ENCODE results near the gene SIRPB2.

The SIRPB2 gene

GRCh38 chr20:1471242-1471641 lies 20.0 kb downstream of the SIRPB2 start:
- H3K27me3 ChIP-seq (ENCODE audit: insufficient read depth, poor library complexity, severe bottlenecking) = no peaks in the 10 kb centered on the region
- no peak for DNase-seq (ENCODE audit: low read depth in 1 of 2, low spot score in 1 of 2)
- H3K4me3 ChIP-seq (replicated peaks; ENCODE audit: insufficient read depth, low read length) = no peak overlapping the region
- TF ChIP-seq REST (IDR thresholded peaks at IDR 0.05; ENCODE audit: insufficient replicate concordance, low read depth) (no peak), CTCF (IDR thresholded peaks at IDR 0.05; ENCODE audit: insufficient read depth, low read length) (no peak), GABPA (IDR thresholded peaks at IDR 0.05; ENCODE audit: low read depth) (no peak), POLR2AphosphoS5 (IDR thresholded peaks at IDR 0.05; ENCODE audit: low read depth) (no peak), SPI1 (IDR thresholded peaks at IDR 0.05; ENCODE audit: borderline replicate concordance, low read depth) (no peak)
- no peak overlapping the region for H3K27ac ChIP-seq (replicated peaks)

GRCh38 chr20:1469925-1470571 lies 21.2 kb downstream of the SIRPB2 start:
- Histone ChIP-seq H3K4me3 (replicated peaks; ENCODE audit: insufficient read depth, low read length) (no peak overlapping the region), H3K27me3 (ENCODE audit: insufficient read depth, poor library complexity, severe bottlenecking) (no peaks in the 10 kb centered on the region), H3K27ac (replicated peaks) (no peak overlapping the region)
- TF ChIP-seq CTCF (IDR thresholded peaks at IDR 0.05; ENCODE audit: insufficient read depth, low read length) = peak; percentile 3
- TF ChIP-seq SPI1 (IDR thresholded peaks at IDR 0.05; ENCODE audit: borderline replicate concordance, low read depth) = no peak
- DNase-seq (ENCODE audit: low read depth in 1 of 2, low spot score in 1 of 2) = peak in 1 of 2 experiments; percentile 23

GRCh38 chr20:1469306-1469905 lies 21.8 kb downstream of the SIRPB2 start:
- no peak for DNase-seq (ENCODE audit: low read depth in 1 of 2, low spot score in 1 of 2)
- Histone ChIP-seq H3K27me3 (ENCODE audit: insufficient read depth, poor library complexity, severe bottlenecking) (no peaks in the 10 kb centered on the region), H3K4me3 (replicated peaks; ENCODE audit: insufficient read depth, low read length) (no peak overlapping the region), H3K27ac (replicated peaks) (no peak overlapping the region)
- TF ChIP-seq POLR2AphosphoS5 (IDR thresholded peaks at IDR 0.05; ENCODE audit: low read depth) (no peak), SPI1 (IDR thresholded peaks at IDR 0.05; ENCODE audit: borderline replicate concordance, low read depth) (no peak)

GRCh38 chr20:1468117-1468624 lies 23.0 kb downstream of the SIRPB2 start:
- H3K4me3 ChIP-seq (replicated peaks; ENCODE audit: insufficient read depth, low read length) = no peak overlapping the region
- H3K27ac ChIP-seq (replicated peaks) = peak overlapping the region; percentile 95
- H3K27me3 ChIP-seq (ENCODE audit: insufficient read depth, poor library complexity, severe bottlenecking) = no peaks in the 10 kb centered on the region
- TF ChIP-seq POLR2AphosphoS5 (IDR thresholded peaks at IDR 0.05; ENCODE audit: low read depth) = no peak; the same call in 1 of the 2 replicates
- TF ChIP-seq SPI1 (IDR thresholded peaks at IDR 0.05; ENCODE audit: borderline replicate concordance, low read depth) = no peak
- TF ChIP-seq CTCF (IDR thresholded peaks at IDR 0.05; ENCODE audit: insufficient read depth, low read length) = no peak
- no peak for TF ChIP-seq GABPA (IDR thresholded peaks at IDR 0.05; ENCODE audit: low read depth)
- TF ChIP-seq REST (IDR thresholded peaks at IDR 0.05; ENCODE audit: insufficient replicate concordance, low read depth) = no peak
- no peak for DNase-seq (ENCODE audit: low read depth in 1 of 2, low spot score in 1 of 2)
